Smooth muscle cell (in vitro differentiated cells): ENCODE measurements around the gene TBX3. TPM values are rescaled to one million over a fixed set of nuclear protein-coding genes. Genes with fewer than 3 reads are reported as not detected.

ENCODE experiments used
- DNase-seq: peaks from one replicate; lab custom pipeline; 2025; ENCODE audit not compliant: unreplicated experiment; lab: John Stamatoyannopoulos, UW
- H2AFZ ChIP-seq: fragments of 200-600 bp; sonication (generic); 2 replicates; pipeline ENCODE4 v1.6.0; 2016; ENCODE audit warnings: antibody characterized with exemption, low read depth, mild to moderate bottlenecking
- H3F3A ChIP-seq: fragments of 200-600 bp; sonication (generic); 2 replicates; pipeline ENCODE4 v1.6.0; 2017; ENCODE audit warnings: antibody characterized with exemption, low read depth
- H3K27ac ChIP-seq: fragments of 200-600 bp; sonication (generic); 2 replicates; pipeline ENCODE4 v1.5.1; 2016; ENCODE audit warnings: low read depth, mild to moderate bottlenecking
- H3K27me3 ChIP-seq: fragments of 200-600 bp; sonication (generic); 2 replicates; pipeline ENCODE4 v1.6.1; 2016; ENCODE audit warnings: low read depth, mild to moderate bottlenecking
- H3K36me3 ChIP-seq: fragments of 200-600 bp; sonication (generic); 2 replicates; pipeline ENCODE4 v1.5.1; 2016; ENCODE audit warnings: low read depth
- H3K4me1 ChIP-seq: fragments of 200-600 bp; sonication (generic); 2 replicates; pipeline ENCODE4 v1.5.1; 2016; ENCODE audit warnings: low read depth
- H3K4me2 ChIP-seq: fragments of 200-600 bp; sonication (generic); 2 replicates; pipeline ENCODE4 v1.6.0; 2016; ENCODE audit warnings: mild to moderate bottlenecking
- H3K4me3 ChIP-seq: fragments of 200-600 bp; sonication (generic); 2 replicates; pipeline ENCODE4 v1.5.1; 2016; ENCODE audit warnings: mild to moderate bottlenecking
- H3K79me2 ChIP-seq: fragments of 200-600 bp; sonication (generic); 2 replicates; pipeline ENCODE4 v1.6.0; 2016; ENCODE audit warnings: low read depth, mild to moderate bottlenecking
- H3K9ac ChIP-seq: fragments of 200-600 bp; sonication (generic); 2 replicates; pipeline ENCODE4 v1.6.0; 2016; ENCODE audit warnings: low read depth
- H3K9me3 ChIP-seq: fragments of 200-600 bp; sonication (generic); replicated peaks from 2 replicates; pipeline ENCODE4 v1.5.1; 2016; ENCODE audit warnings: low read depth
- H4K20me1 ChIP-seq: fragments of 200-600 bp; sonication (generic); 2 replicates; pipeline ENCODE4 v1.6.0; 2016; ENCODE audit warnings: low read depth
- WGBS: methylation state at CpG from one replicate; pipeline ENCODE4 v1.1.7; 2016; ENCODE audit warnings: low lambda C conversion rate; 5-methylcytosine and 5-hydroxymethylcytosine counted together
- polyA plus RNA-seq: library from polyadenylated mRNA; unstranded; fragments of >200 nt; fragmentation: Nextera tagmentation; extraction: Ambion mirVana; gene quantifications from 2 replicates; pipeline ENCODE4 v1.2.1, GENCODE V29; 2016
- total RNA-seq: library from RNA; depleted of rRNA; stranded (reverse); fragments of >200 nt; gene quantifications from 2 replicates; pipeline ENCODE4 v1.2.3, GENCODE V29; 2014
- TF ChIP-seq, protein P1 (sequence below): fragments of 200-600 bp; sonication (generic); IDR thresholded peaks from 2 replicates; pipeline ENCODE4 v1.5.1; 2017; ENCODE audit warnings: borderline replicate concordance, mild to moderate bottlenecking, antibody characterized with exemption; ENCODE audit not compliant: insufficient read depth, poor library complexity, severe bottlenecking

Gene TBX3
- total RNA-seq = 100 and 104 TPM in 2 replicates
- polyA plus RNA-seq = 100 and 110 TPM in 2 replicates

GRCh38 chr12:114684098-114684869 lies at the start of gene TBX3:
TSS of gene TBX3 (minus strand) at chr12:114684175. CDS start at chr12:114683200, 975 bp downstream.
- Histone ChIP-seq H3K79me2 (peaks cover 69% of the 10 kb centered on the region), H2AFZ (no peak within 1 kb of the TSS), H3K27me3 (no peaks in the 10 kb centered on the region), H3K4me1 (peaks cover 37% of the 10 kb centered on the region), H3F3A (peaks cover 31% of the 10 kb centered on the region), H3K27ac (peak within 1 kb of the TSS; percentile 99), H4K20me1 (peaks cover 46% of the 10 kb centered on the region), H3K9me3 (no peaks in the 10 kb centered on the region), H3K4me2 (peak within 1 kb of the TSS; percentile 89), H3K9ac (peak within 1 kb of the TSS; percentile 89), H3K36me3 (no peaks in the 10 kb centered on the region), H3K4me3 (peak within 1 kb of the TSS; percentile 88)
- DNase-seq = peak; percentile 85
- under 1% methylated on average over 54 of the region's 76 CpGs for WGBS
- TF ChIP-seq, protein P1, sequence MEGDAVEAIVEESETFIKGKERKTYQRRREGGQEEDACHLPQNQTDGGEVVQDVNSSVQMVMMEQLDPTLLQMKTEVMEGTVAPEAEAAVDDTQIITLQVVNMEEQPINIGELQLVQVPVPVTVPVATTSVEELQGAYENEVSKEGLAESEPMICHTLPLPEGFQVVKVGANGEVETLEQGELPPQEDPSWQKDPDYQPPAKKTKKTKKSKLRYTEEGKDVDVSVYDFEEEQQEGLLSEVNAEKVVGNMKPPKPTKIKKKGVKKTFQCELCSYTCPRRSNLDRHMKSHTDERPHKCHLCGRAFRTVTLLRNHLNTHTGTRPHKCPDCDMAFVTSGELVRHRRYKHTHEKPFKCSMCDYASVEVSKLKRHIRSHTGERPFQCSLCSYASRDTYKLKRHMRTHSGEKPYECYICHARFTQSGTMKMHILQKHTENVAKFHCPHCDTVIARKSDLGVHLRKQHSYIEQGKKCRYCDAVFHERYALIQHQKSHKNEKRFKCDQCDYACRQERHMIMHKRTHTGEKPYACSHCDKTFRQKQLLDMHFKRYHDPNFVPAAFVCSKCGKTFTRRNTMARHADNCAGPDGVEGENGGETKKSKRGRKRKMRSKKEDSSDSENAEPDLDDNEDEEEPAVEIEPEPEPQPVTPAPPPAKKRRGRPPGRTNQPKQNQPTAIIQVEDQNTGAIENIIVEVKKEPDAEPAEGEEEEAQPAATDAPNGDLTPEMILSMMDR = peak; percentile 57

GRCh38 chr12:114732426-114733030 lies 48.6 kb upstream of the TBX3 start:
- no peak overlapping the region for H2AFZ ChIP-seq
- no peaks in the 10 kb centered on the region for H3F3A ChIP-seq
- H3K4me2 ChIP-seq = no peak overlapping the region
- H3K79me2 ChIP-seq = no peaks in the 10 kb centered on the region
- H3K36me3 ChIP-seq = no peaks in the 10 kb centered on the region
- peaks cover 7% of the 10 kb centered on the region for H3K4me1 ChIP-seq
- no peaks in the 10 kb centered on the region for H3K9me3 ChIP-seq
- no peak overlapping the region for H3K4me3 ChIP-seq
- H3K27ac ChIP-seq = no peak overlapping the region
- H4K20me1 ChIP-seq = no peaks in the 10 kb centered on the region
- TF ChIP-seq, protein P1 = no peak
- H3K9ac ChIP-seq = no peak overlapping the region
- DNase-seq = no peak
- WGBS = 64% methylated on average over 4 of the region's 4 CpGs
- peaks cover 17% of the 10 kb centered on the region for H3K27me3 ChIP-seq

DNA sequence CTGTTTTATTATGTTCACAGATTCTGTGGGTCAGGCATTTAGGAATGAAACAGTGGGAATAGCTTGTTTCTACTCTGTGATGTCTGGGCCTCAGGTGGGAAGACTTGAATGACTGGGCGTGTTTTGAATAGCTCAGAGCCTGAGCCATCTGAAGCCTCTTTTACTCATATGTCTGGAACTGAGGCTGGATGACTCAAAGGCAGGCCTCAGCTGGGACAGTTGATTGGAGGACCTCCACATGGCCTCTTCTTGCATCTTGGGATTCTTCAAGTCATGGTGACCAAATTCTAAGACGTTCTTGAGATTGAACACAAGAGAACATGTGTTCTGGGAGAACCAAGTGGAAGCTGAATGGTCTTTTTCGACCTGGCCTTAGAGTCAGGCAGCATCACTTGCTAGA lies 45.8 kb upstream of the TBX3 start:
- Histone ChIP-seq H3K9me3 (no peaks in the 10 kb centered on the region), H3K27me3 (peaks cover 6% of the 10 kb centered on the region), H3K36me3 (no peaks in the 10 kb centered on the region), H3K4me2 (no peak overlapping the region), H4K20me1 (no peaks in the 10 kb centered on the region), H3K27ac (peak overlapping the region; percentile 75), H3K4me3 (no peak overlapping the region), H3K79me2 (no peaks in the 10 kb centered on the region), H3K4me1 (no peaks in the 10 kb centered on the region), H2AFZ (peak overlapping the region; percentile 61), H3K9ac (no peak overlapping the region), H3F3A (no peaks in the 10 kb centered on the region)
- WGBS = 55% methylated on average over 3 of the region's 3 CpGs
- TF ChIP-seq, protein P1 = no peak
- DNase-seq = no peak
